Transverse colon (tissue), 4 donors: ENCODE measurements around the gene MARCKSL1.

Source experiments
- EP300 ChIP-seq: sonication (generic); formaldehyde crosslinking; IDR thresholded peaks from one replicate; pipeline ENCODE4 v1.6.1; 2017; ENCODE audit warnings: antibody characterized with exemption, low read depth
- POLR2A ChIP-seq: fragments of 450-650 bp; IDR thresholded peaks from one replicate; pipeline ENCODE4 v1.6.1; 2016; ENCODE audit warnings: antibody characterized with exemption, mild to moderate bottlenecking, moderate library complexity
- POLR2AphosphoS5 ChIP-seq, 3 donors: sonication (generic); formaldehyde crosslinking; IDR thresholded peaks; one replicate each; pipeline ENCODE4 v1.6.1; 2016; ENCODE audit warnings: antibody characterized with exemption in 3 of 3
- TF ChIP-seq, protein P1 (sequence below), 5 experiments: fragments of 200-600 bp in 3 of 5; fragments of 450-650 bp in 2 of 5; sonication (generic) in 3 of 5; IDR thresholded peaks; 1 replicate in 2 of 5; 2 replicates in 3 of 5; pipeline ENCODE4 v1.5.1; 2016 to 2017; ENCODE audit warnings: antibody characterized with exemption in 5 of 5, inconsistent platforms in 3 of 5, mild to moderate bottlenecking in 2 of 5, moderate library complexity in 1 of 5

DNA sequence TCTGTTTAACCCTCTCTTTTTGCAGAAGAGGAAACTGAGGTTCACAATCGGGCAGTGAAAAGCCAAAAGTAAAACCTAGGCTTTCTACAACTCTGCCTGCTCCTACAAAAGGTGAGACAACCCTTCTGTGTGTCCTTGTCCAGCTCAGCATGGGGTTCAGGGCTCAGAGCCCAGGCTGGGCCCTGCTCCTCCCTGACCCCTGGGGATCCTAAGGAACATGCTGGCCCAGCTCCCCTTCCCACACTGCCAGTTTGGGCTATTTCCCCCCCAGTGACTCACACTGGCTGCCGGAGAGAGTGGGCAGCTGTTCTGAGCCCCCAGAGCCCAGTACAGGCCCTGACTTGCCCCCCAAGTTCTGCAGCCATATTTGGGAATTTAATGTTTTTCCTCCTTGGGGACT is 17.4 kb upstream of the MARCKSL1 start:
- TF ChIP-seq, protein P1, sequence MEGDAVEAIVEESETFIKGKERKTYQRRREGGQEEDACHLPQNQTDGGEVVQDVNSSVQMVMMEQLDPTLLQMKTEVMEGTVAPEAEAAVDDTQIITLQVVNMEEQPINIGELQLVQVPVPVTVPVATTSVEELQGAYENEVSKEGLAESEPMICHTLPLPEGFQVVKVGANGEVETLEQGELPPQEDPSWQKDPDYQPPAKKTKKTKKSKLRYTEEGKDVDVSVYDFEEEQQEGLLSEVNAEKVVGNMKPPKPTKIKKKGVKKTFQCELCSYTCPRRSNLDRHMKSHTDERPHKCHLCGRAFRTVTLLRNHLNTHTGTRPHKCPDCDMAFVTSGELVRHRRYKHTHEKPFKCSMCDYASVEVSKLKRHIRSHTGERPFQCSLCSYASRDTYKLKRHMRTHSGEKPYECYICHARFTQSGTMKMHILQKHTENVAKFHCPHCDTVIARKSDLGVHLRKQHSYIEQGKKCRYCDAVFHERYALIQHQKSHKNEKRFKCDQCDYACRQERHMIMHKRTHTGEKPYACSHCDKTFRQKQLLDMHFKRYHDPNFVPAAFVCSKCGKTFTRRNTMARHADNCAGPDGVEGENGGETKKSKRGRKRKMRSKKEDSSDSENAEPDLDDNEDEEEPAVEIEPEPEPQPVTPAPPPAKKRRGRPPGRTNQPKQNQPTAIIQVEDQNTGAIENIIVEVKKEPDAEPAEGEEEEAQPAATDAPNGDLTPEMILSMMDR (IDR thresholded peaks at IDR 0.05) = no peak
- TF ChIP-seq POLR2AphosphoS5 (IDR thresholded peaks at IDR 0.05) = no peak
- no peak for TF ChIP-seq POLR2A
- no peak for TF ChIP-seq EP300
